A549 (cell line): ENCODE results near the gene DRD5. TPM values are rescaled to one million over a fixed set of nuclear protein-coding genes. Genes with fewer than 3 reads are reported as not detected.

Experiments
- ATAC-seq, 2 experiments: fragments of 200-7000 bp in 1 of 2; fragments of >200 bp in 1 of 2; cut with Nextera tagmentation in 1 of 2; cut with Tn5 transposase in 1 of 2; 3 replicates each; pipeline versions ENCODE4 v1.8.0 to v1.9.1; 2018 to 2020; ENCODE audit warnings: mild to moderate bottlenecking in 1 of 2, moderate library complexity in 1 of 2
- CTCF ChIA-PET: fragments of 300-600 bp; sonication (Branson Sonifier 250); formaldehyde crosslinking; extraction: SDS; loops from one replicate; lab custom pipeline; 2021; ENCODE audit warnings: antibody characterized with exemption, inconsistent platforms; lab: Yijun Ruan, JAX
- POLR2A ChIA-PET: fragments of 350-600 bp; formaldehyde crosslinking; extraction: SDS; loops from one replicate; lab custom pipeline; 2021; ENCODE audit warnings: antibody characterized with exemption, inconsistent platforms; lab: Yijun Ruan, JAX
- DNase-seq, 2 experiments: peaks; one replicate each; pipeline versions ENCODE4 v3.0.0 to v3.0.0-alpha.2; 2011 to 2016; ENCODE audit warnings: low read depth in 1 of 2, low spot score in 1 of 2
- FAIRE-seq: peaks from 2 replicates; lab custom pipeline; 2011; peaks lifted over from hg19 to GRCh38; lab: Jason Lieb, UNC
- H3K27ac ChIP-seq, 2 experiments: fragments of >200 bp; sonication (Bioruptor Twin); formaldehyde crosslinking; 3 replicates each; pipeline ENCODE4 v1.5.1; 2016 to 2017
- H3K4me1 ChIP-seq: fragments of >200 bp; sonication (Bioruptor Twin); formaldehyde crosslinking; 3 replicates; pipeline ENCODE4 v1.6.1; 2016
- H3K4me2 ChIP-seq: fragments of >200 bp; sonication (Bioruptor Twin); formaldehyde crosslinking; 3 replicates; pipeline ENCODE4 v1.6.1; 2016
- H3K4me3 ChIP-seq: fragments of >200 bp; sonication (Bioruptor Twin); formaldehyde crosslinking; 3 replicates; pipeline ENCODE4 v1.5.1; 2016
- H3K9me3 ChIP-seq: fragments of >200 bp; sonication (Bioruptor Twin); formaldehyde crosslinking; 3 replicates; pipeline ENCODE4 v1.6.1; 2016
- CBX2 ChIP-seq: fragments of 200-600 bp; sonication (generic); IDR thresholded peaks from 2 replicates; pipeline ENCODE4 v1.6.1; 2016; ENCODE audit warnings: low read depth, mild to moderate bottlenecking, borderline replicate concordance
- CBX8 ChIP-seq: fragments of 200-600 bp; sonication (generic); IDR thresholded peaks from 2 replicates; pipeline ENCODE4 v1.6.1; 2016
- CHD4 ChIP-seq: fragments of 200-600 bp; sonication (generic); IDR thresholded peaks from 2 replicates; pipeline ENCODE4 v1.6.1; 2016; ENCODE audit warnings: antibody characterized with exemption, mild to moderate bottlenecking, borderline replicate concordance
- GATA3 ChIP-seq: IDR thresholded peaks from 2 replicates; pipeline ENCODE4 v1.6.1; 2012; ENCODE audit warnings: borderline replicate concordance
- HDAC2 ChIP-seq: fragments of 200-600 bp; sonication (generic); IDR thresholded peaks from 2 replicates; pipeline ENCODE4 v1.6.1; 2016
- HOXB13 ChIP-seq: fragments of 250-450 bp; sonication (Bioruptor Pico); IDR thresholded peaks from 2 replicates; pipeline ENCODE4 v1.5.0; 2020; ENCODE audit warnings: low read depth, mild to moderate bottlenecking, moderate library complexity
- KDM1A ChIP-seq: fragments of 200-600 bp; sonication (generic); IDR thresholded peaks from 2 replicates; pipeline ENCODE4 v1.6.1; 2016; ENCODE audit warnings: low read depth, mild to moderate bottlenecking
- KDM5A ChIP-seq: fragments of 200-600 bp; sonication (generic); IDR thresholded peaks from 2 replicates; pipeline ENCODE4 v1.6.1; 2016; ENCODE audit warnings: antibody characterized with exemption, mild to moderate bottlenecking
- PHF8 ChIP-seq: fragments of 200-600 bp; sonication (generic); IDR thresholded peaks from 2 replicates; pipeline ENCODE4 v1.6.1; 2016; ENCODE audit warnings: low read depth, mild to moderate bottlenecking, antibody characterized with exemption, moderate library complexity, borderline replicate concordance
- POLR2A ChIP-seq: IDR thresholded peaks from 2 replicates; pipeline ENCODE4 v1.6.1; 2012; ENCODE audit warnings: mild to moderate bottlenecking, low read length
- POLR2AphosphoS2 ChIP-seq: conservative IDR thresholded peaks from 2 replicates; pipeline ENCODE4 v1.6.1; 2012; ENCODE audit warnings: low read length, improper control_type of control experiment, inconsistent platforms
- RAD21 ChIP-seq, 2 experiments: fragments of >200 bp in 1 of 2; sonication (Bioruptor Twin) in 1 of 2; formaldehyde crosslinking in 1 of 2; IDR thresholded peaks in 1 of 2; conservative IDR thresholded peaks in 1 of 2; 2 replicates in 1 of 2; 3 replicates in 1 of 2; pipeline ENCODE4 v1.6.1; 2012 to 2018; ENCODE audit warnings: inconsistent platforms in 1 of 2
- RARB ChIP-seq: fragments of 250-450 bp; sonication (Bioruptor Pico); IDR thresholded peaks from 2 replicates; pipeline ENCODE4 v1.8.0; 2021; ENCODE audit warnings: mild to moderate bottlenecking, moderate library complexity
- RFX5 ChIP-seq: fragments of 450-650 bp; IDR thresholded peaks from 2 replicates; pipeline ENCODE4 v1.7.1; 2014; ENCODE audit warnings: antibody characterized with exemption, mild to moderate bottlenecking, moderate library complexity
- SMC3 ChIP-seq: fragments of >200 bp; sonication (Bioruptor Twin); formaldehyde crosslinking; IDR thresholded peaks from 3 replicates; pipeline ENCODE4 v1.6.1; 2018; ENCODE audit warnings: inconsistent platforms
- SREBF2 ChIP-seq: fragments of 450-650 bp; IDR thresholded peaks from 2 replicates; pipeline ENCODE4 v1.6.1; 2014; ENCODE audit warnings: mild to moderate bottlenecking, moderate library complexity
- TFCP2L1 ChIP-seq: fragments of 250-450 bp; sonication (Bioruptor Pico); IDR thresholded peaks from 2 replicates; pipeline ENCODE4 v1.5.0; 2021; ENCODE audit warnings: mild to moderate bottlenecking
- TP53 ChIP-seq: fragments of 250-450 bp; sonication (Bioruptor Pico); IDR thresholded peaks from 2 replicates; pipeline ENCODE4 v1.5.0; 2021; ENCODE audit warnings: mild to moderate bottlenecking, moderate library complexity
- WGBS: methylation state at CpG from one replicate; pipeline ENCODE4 v1.1.6; 2017; ENCODE audit errors: missing lambda C conversion rate; 5-methylcytosine and 5-hydroxymethylcytosine counted together
- polyA plus RNA-seq, 4 experiments: library from polyadenylated mRNA; depleted of rRNA in 3 of 4; stranded (reverse); fragments of >200 nt; fragmentation: RNase III in 1 of 4; extraction: RNeasy Plus Mini Kit Qiagen cat#74134 plus additional on column Dnase treatment in 1 of 4; gene quantifications; 2 replicates in 3 of 4; 3 replicates in 1 of 4; pipeline ENCODE4 v1.2.3, GENCODE V29; 2011 to 2017
- TF ChIP-seq, protein P1 (sequence below): fragments of >200 bp; sonication (Bioruptor Twin); formaldehyde crosslinking; IDR thresholded peaks from 3 replicates; pipeline ENCODE4 v1.5.1; 2016

Gene DRD5
- polyA plus RNA-seq, 2 of the 4 experiments (the other 2 are of a cell fraction) = not detected

DNA sequence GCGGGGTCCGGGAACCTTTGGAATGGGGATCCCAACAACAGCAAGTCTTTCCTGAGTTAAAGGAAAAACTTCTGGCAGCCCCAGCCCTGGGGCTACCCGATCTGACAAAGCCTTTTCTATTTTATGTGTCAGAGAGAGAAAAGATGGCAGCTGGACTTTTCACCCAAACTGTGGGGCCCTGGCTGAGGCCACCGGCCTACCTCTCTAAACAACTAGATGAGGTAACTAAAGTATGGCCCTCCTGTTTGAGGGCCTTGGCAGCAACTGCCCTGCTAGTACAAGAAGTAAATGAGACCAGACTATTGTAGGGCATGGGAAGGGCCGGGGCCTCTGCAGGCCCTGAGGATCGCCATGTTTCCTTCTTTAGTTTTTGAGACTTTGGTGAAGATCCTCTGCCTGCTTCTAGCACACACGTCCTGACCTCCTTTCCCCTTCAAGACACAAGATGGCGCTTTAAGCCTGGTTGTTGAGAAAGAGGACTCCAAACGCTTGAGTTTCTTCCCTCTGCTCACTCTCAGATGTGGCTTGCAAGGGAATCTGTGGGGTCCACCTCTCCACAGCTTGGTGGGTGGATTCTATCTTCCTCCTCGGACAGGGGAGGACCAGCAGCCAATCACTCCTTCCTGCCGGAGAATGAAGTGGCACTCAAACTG, 18.5 kb upstream of the DRD5 start:
- peak; percentile 17 to 69 for DNase-seq
- CTCF ChIA-PET = interaction anchor here (0.6 to 4.3 kb wide), 10 partner anchors 10 to 303 kb away, joined by 3 to 55 read pairs (median 4); partner anchors contain the start of gene SLC2A9
- 29% methylated on average over 11 of the region's 11 CpGs for WGBS

DNA sequence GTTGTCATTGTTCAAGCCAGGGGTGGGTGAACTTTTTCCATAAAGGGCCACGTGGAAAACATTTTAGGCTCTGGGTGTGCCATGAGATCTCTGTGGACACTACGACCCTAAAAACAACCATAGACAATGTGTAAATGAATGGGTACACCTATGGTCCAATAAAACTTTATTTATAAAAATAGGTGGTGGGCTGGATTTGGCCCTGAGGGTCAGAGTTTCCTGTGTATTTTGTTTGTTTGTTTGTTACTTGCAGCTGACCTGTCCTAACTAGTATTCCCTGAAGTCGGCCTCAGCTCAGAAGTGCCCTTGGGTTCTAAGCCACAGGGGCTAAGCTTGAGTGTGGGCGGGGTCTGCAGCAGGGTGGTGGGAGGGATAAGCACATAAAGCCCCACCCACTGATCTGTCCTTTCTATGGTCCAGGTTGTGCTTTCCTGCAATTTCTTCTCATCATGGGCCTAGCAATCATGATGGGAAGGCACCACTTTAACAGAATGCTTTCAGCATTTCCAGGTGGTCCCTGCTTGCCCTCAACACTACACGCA, 17.2 kb upstream of the DRD5 start:
- no peaks in the 10 kb centered on the region for H3K4me1 ChIP-seq
- no peak for DNase-seq
- no peak overlapping the region for H3K4me3 ChIP-seq
- TF ChIP-seq CBX8 (no peak), RARB (CRISPR knock-in tag) (no peak), HOXB13 (CRISPR knock-in tag) (no peak), TP53 (CRISPR knock-in tag) (no peak), POLR2AphosphoS2 (no peak), SREBF2 (no peak), CHD4 (no peak), POLR2A (no peak), TFCP2L1 (no peak), KDM5A (no peak)
- TF ChIP-seq, all 56 proteins: peak for 0
- Histone ChIP-seq H3K4me2 (no peak overlapping the region), H3K9me3 (no peaks in the 10 kb centered on the region), H3K27ac (no peak overlapping the region)
- POLR2A ChIA-PET = no interaction called here
- 50% methylated on average over 5 of the region's 5 CpGs for WGBS
- FAIRE-seq (no peak), ATAC-seq (no peak)
- CTCF ChIA-PET = interaction anchor here (1.2 to 2.9 kb wide), 5 partner anchors 154 to 256 kb away, joined by 3 to 16 read pairs (median 6); partner anchors contain the start of gene SLC2A9

More for the DNA sequence above, 18.5 kb upstream of the DRD5 start:
- TF ChIP-seq SMC3 (peak; percentile 74), TP53 (CRISPR knock-in tag) (no peak), RAD21 (conservative IDR thresholded peaks at IDR 0.05 in 1 of 2, IDR thresholded peaks at IDR 0.05 in 1 of 2) (peak; percentile 76 to 80)
- TF ChIP-seq, protein P1, sequence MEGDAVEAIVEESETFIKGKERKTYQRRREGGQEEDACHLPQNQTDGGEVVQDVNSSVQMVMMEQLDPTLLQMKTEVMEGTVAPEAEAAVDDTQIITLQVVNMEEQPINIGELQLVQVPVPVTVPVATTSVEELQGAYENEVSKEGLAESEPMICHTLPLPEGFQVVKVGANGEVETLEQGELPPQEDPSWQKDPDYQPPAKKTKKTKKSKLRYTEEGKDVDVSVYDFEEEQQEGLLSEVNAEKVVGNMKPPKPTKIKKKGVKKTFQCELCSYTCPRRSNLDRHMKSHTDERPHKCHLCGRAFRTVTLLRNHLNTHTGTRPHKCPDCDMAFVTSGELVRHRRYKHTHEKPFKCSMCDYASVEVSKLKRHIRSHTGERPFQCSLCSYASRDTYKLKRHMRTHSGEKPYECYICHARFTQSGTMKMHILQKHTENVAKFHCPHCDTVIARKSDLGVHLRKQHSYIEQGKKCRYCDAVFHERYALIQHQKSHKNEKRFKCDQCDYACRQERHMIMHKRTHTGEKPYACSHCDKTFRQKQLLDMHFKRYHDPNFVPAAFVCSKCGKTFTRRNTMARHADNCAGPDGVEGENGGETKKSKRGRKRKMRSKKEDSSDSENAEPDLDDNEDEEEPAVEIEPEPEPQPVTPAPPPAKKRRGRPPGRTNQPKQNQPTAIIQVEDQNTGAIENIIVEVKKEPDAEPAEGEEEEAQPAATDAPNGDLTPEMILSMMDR = peak; percentile 58
- no peak overlapping the region for H3K4me2 ChIP-seq
- FAIRE-seq = no peak
- H3K4me3 ChIP-seq = no peak overlapping the region
- ATAC-seq = peak; percentile 30 to 62; a peak in 3 of 6 replicates
- H3K9me3 ChIP-seq = no peaks in the 10 kb centered on the region
- H3K4me1 ChIP-seq = no peaks in the 10 kb centered on the region
- POLR2A ChIA-PET = no interaction called here
- H3K27ac ChIP-seq = no peak overlapping the region

DNA sequence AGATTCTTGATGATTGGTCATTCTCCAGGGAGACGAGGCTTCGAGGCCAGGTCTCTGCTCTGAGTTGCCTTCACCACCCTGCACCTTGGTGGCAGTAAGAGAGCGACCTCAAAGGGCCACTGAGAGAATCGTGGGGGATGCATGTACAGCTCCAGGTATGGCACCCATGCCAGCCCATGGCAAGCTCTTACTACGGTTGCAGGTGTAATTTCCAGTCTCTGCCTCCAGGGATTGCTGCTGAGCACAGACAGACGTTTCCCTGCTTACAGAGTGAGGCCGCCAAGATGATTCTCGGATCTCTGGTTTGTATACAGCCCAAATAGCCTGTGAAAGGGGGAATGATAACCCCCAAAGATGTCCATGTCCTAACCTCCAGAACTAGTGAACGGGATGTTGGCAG, 16.3 kb upstream of the DRD5 start:
- ChIA-PET POLR2A (no interaction called here), CTCF (interaction anchor here (1.0 to 2.9 kb wide), 3 partner anchors 250 to 254 kb away, joined by 3 to 16 read pairs (median 3); no protein-coding TSS in a partner anchor)
- DNase-seq = peak in 1 of 2 experiments; percentile 6
- Histone ChIP-seq H3K4me3 (no peak overlapping the region), H3K4me1 (no peaks in the 10 kb centered on the region), H3K27ac (no peak overlapping the region), H3K9me3 (no peaks in the 10 kb centered on the region), H3K4me2 (no peak overlapping the region)
- 0% methylated on average over 4 of the region's 9 CpGs for WGBS
- ATAC-seq = no peak
- TF ChIP-seq, protein P1 = no peak
- TF ChIP-seq SMC3 = 0 out of 3 replicates have a peak, but pooled peaks have one; percentile 14
- FAIRE-seq = no peak

DNA sequence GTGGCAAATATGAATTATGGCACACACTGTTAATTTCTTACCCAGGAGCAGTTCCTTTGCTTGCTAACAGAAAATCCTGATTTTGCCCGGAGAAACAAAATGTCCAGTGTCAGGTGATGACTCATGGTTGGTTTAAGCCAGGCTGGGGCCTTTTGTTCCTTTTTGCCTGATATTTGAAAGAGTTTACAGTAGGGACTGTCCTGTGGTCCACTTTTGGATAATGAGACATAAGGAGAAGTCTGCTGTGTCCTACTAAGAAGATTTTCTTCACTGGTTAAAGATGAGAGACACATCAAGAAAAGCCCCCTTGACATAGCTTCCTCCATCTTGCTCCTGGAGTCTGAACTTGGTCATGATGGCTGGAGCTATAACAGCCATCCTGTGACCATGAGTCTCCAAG, 12.1 kb upstream of the DRD5 start:
- no peak overlapping the region for H3K4me3 ChIP-seq
- POLR2A ChIA-PET = no interaction called here
- CTCF ChIA-PET = interaction anchor here (1.0 kb wide), 1 partner anchor 244 kb away, joined by 3 read pairs; no protein-coding TSS in a partner anchor
- H3K9me3 ChIP-seq = no peaks in the 10 kb centered on the region
- no peak overlapping the region for H3K4me2 ChIP-seq
- FAIRE-seq (no peak), ATAC-seq (no peak), DNase-seq (no peak)
- 0% methylated on average over 1 of the region's 1 CpG for WGBS
- no peak overlapping the region for H3K27ac ChIP-seq
- H3K4me1 ChIP-seq = no peaks in the 10 kb centered on the region
- TF ChIP-seq KDM1A = no peak
- no peak for TF ChIP-seq HDAC2
- no peak for TF ChIP-seq CBX2
- no peak for TF ChIP-seq RFX5
- TF ChIP-seq PHF8 = no peak
- no peak for TF ChIP-seq GATA3
